ENCODE measurements around the gene G6PD. TPM values are rescaled to one million over a fixed set of nuclear protein-coding genes. Genes with fewer than 3 reads are reported as not detected.
A peak's percentile ranks its signal among the peaks of the same experiment; 100 is the strongest.
"Not testable (repeated sequence)": the region's sequence is repeated elsewhere in the genome, so short reads cannot be mapped to it uniquely, and the experiment has no call there.

The G6PD gene
- total RNA-seq, 1 donor from 2014 or later, result 57.9 TPM

DNA sequence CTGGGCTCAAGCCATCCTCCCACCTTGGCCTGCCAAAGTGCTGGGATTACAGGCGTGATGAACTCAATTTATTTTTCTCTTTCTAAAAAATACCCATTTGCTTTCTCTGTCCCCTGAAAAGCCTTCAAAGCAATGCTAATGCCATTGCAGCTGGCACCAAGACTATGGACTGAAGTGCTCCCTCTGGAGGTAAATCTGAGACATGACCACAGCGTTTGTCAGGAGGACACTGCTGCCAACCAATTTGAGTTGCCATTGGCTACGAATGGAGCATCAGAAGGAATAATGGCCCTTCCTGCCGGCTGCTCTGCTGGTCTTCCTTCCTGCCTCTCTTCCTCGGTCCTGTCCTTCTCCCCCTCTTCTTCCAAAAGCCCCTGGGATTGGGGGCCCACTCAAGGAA is 28.4 kb upstream of the G6PD start:
- H3K27me3 Mint-ChIP-seq; H3K36me3 Mint-ChIP-seq; H3K9me3 Mint-ChIP-seq; H3K4me3 Mint-ChIP-seq; DNase-seq (ENCODE audit: extremely low spot score, unreplicated experiment); H3K27ac Mint-ChIP-seq; H3K4me1 Mint-ChIP-seq (ENCODE audit: unreplicated experiment): not testable (repeated sequence)

DNA sequence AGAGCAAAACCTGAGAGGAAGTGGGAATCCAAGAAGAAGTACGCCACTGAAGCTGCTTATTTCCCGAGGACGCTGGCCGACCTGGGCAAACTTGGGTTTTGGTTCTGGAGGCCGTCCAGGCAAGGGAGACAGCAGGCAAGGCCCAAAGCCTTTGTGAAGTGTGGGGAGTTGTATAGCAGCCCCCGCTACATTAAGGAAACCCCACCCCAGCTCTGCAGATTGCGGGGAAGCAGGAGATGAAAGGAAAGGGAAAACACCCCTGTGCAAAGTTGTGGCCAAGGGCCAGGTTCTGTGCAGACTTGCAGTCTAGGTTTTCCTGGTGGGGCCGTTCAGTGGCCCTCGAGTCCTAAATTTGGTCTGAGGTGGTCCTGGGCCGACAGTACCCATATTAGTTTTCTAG is 26.4 kb upstream of the G6PD start:
- H3K36me3 Mint-ChIP-seq; H3K4me3 Mint-ChIP-seq; DNase-seq (ENCODE audit: extremely low spot score, unreplicated experiment); H3K9me3 Mint-ChIP-seq; H3K27ac Mint-ChIP-seq; H3K4me1 Mint-ChIP-seq (ENCODE audit: unreplicated experiment); H3K27me3 Mint-ChIP-seq: not testable (repeated sequence)

DNA sequence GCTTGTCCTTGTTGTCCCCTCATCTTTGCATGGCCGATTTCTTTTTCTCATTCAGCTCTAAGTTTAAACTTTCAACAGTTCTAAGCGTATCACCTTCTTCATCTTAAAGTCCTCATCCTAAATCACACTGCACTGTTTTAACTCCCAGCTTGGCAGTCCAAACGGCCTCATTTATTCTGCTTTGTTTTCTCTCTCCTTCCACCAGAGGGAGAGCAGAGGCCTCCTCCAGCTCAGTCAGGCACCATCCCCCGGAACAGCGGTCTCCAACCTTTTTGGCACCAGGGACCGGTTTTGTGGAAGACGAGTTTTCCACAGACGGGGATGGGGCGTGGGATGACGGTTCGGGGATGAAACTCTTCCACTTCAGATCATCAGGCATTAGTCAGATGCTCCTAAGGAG is 23.7 kb upstream of the G6PD start:
- not testable (repeated sequence) for H3K27me3 Mint-ChIP-seq; H3K36me3 Mint-ChIP-seq; H3K4me1 Mint-ChIP-seq (ENCODE audit: unreplicated experiment); H3K4me3 Mint-ChIP-seq; DNase-seq (ENCODE audit: extremely low spot score, unreplicated experiment); H3K27ac Mint-ChIP-seq; H3K9me3 Mint-ChIP-seq

DNA sequence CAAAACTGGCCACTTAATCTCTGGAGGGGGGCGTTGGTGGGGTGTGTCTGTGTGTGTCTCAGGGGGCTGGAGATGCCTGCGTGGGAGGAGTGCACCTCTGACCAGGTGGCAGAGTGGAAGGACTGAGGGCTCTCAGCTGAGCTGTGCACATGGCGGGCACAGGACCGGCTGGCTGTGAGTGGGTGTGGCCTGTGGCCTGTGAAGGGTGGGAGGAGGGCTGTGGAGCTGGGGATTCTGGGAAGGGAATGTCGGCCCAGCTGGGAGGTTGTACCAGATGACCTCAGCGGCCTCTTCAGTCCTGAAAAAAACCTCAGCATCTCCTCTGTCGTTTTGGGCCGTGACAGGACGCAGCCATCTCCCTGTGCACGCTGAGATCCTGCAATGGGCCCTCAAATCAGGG is 15.6 kb upstream of the G6PD start:
- not testable (repeated sequence) for DNase-seq (ENCODE audit: extremely low spot score, unreplicated experiment); H3K36me3 Mint-ChIP-seq; H3K27ac Mint-ChIP-seq; H3K9me3 Mint-ChIP-seq; H3K4me1 Mint-ChIP-seq (ENCODE audit: unreplicated experiment); H3K4me3 Mint-ChIP-seq; H3K27me3 Mint-ChIP-seq

DNA sequence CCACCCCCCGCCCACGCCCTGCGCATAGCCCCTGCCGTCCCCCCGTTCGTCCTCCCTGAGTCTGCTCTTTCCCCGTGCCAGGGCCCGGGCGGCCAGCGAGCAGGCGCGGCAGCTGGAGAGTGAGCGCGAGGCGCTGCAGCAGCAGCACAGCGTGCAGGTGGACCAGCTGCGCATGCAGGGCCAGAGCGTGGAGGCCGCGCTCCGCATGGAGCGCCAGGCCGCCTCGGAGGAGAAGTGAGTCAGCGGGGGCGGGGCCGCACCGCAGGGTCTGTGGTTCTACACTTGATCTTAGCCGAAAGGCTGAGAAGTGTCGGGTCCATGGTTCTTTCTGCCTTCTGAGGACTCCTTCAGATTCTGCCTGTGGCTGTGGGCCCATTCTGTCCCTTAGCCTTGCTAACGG is 13.7 kb upstream of the G6PD start:
- H3K9me3 Mint-ChIP-seq; H3K36me3 Mint-ChIP-seq; H3K4me1 Mint-ChIP-seq (ENCODE audit: unreplicated experiment); H3K27ac Mint-ChIP-seq; H3K4me3 Mint-ChIP-seq; H3K27me3 Mint-ChIP-seq; DNase-seq (ENCODE audit: extremely low spot score, unreplicated experiment): not testable (repeated sequence)

DNA sequence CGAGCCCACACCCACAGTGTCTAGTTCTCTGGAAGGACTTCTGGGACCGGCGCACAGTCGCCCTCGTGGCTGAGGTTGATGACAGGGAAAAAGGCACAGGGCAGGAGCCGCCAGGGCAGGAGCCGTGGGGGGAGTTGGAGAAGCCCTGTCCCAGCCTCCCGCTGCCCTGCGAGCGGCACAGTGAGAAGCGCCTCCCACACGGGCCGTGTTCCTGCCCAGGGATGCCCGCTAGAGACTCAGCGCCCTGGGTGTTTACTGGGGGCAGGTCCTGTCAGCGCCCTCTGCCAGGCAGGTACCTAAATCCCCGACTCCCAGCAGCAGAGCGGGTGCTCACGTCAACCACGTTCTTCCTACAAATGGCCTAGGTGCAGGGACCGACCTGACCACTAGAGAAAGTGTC is 12.2 kb upstream of the G6PD start:
- not testable (repeated sequence) for H3K4me1 Mint-ChIP-seq (ENCODE audit: unreplicated experiment); DNase-seq (ENCODE audit: extremely low spot score, unreplicated experiment); H3K27ac Mint-ChIP-seq; H3K36me3 Mint-ChIP-seq; H3K4me3 Mint-ChIP-seq; H3K9me3 Mint-ChIP-seq; H3K27me3 Mint-ChIP-seq

DNA sequence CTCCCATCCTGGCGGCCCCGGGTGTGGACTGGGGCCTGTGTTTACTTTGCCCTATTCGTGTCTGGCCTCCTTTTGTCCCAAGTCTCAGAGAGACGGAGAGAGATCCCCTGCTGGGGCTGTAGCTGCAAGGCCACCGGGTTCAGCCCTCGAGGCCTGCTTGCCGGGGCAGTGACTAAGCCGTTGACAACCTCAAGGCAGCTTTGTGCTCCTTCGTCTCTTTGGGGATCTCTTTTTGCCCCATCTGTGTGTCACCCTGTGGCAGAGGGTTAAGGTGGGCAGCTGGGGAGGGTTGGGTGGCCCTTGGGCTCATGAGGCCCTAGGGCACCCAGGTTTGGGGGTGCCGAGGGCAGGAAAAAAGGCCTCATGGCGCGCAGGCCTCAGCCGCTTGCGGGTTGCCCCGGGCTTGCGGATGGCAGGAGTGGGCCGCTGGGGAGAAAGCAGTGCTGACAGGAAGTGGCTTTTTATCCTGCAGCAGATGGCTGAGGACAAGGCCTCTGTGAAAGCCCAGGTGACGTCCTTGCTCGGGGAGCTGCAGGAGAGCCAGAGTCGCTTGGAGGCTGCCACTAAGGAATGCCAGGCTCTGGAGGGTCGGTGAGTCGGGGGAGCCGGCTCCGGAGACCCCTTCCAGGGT is 11.5 kb upstream of the G6PD start:
- H3K36me3 Mint-ChIP-seq, result not testable (repeated sequence)

DNA sequence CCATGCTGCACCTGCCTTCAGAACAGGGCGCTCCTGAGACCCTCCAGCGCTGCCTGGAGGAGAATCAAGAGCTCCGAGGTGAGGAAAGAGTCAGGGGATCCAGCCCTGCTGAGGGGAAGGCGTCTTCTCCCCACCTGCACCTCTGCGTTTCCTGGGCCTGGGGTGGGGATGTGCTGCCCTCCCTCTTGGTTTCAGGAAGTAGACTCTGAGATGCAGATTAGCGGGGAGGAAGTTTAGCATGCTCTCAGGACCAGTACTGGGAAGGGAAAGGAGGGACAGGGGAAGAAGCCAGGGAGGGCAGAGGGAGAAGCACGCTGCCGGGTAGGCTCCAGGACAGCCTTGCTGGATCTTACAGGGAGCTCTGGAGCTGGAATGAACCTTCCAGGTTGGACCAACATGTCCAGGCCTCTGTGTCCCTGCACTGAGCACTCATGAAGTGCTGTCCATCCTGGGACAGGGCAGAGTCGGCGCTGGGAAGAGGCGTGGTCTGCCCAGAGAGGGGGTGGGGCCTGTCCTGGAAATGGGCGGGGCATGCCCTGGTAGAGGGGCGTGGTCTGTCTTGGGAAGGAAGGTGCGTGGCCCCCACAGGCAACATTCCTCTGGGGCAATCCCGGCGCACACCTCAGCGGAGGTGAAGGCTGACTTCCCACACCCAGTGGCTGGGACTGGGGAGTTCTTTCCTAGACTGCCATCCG is 5.6 kb upstream of the G6PD start:
- H3K27ac Mint-ChIP-seq; H3K4me1 Mint-ChIP-seq (ENCODE audit: unreplicated experiment); H3K4me3 Mint-ChIP-seq; DNase-seq (ENCODE audit: extremely low spot score, unreplicated experiment); H3K27me3 Mint-ChIP-seq; H3K9me3 Mint-ChIP-seq: not testable (repeated sequence)
- peaks cover 15% of the 10 kb centered on the region for H3K36me3 Mint-ChIP-seq

More for the DNA sequence above, 11.5 kb upstream of the G6PD start:
- not testable (repeated sequence) for H3K4me1 Mint-ChIP-seq (ENCODE audit: unreplicated experiment); DNase-seq (ENCODE audit: extremely low spot score, unreplicated experiment); H3K9me3 Mint-ChIP-seq; H3K27me3 Mint-ChIP-seq; H3K4me3 Mint-ChIP-seq; H3K27ac Mint-ChIP-seq

DNA sequence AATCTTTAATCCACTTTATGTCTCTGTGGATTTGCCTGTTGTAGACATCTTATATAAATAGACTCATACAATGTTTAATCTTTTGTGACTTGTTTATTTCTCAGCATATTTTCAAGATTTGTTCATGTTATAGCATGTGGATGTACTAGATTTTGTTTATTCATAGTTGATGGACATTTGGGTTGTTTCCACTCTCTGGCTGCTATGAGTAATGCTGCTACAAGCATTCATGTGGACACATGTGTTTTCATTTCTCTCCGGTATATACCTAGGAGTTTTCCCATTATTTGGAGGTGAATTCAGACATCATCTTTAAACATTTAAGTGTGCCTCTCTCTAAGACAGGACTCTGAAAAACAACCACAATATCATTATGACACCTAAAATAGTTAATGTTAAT is 3.1 kb upstream of the G6PD start:
- DNase-seq (ENCODE audit: extremely low spot score, unreplicated experiment), result no peak
- peak overlapping the region; percentile 42 for H3K27ac Mint-ChIP-seq
- H3K27me3 Mint-ChIP-seq, result no peaks in the 10 kb centered on the region
- peaks cover 9% of the 10 kb centered on the region for H3K4me1 Mint-ChIP-seq (ENCODE audit: unreplicated experiment)
- H3K36me3 Mint-ChIP-seq, result peaks cover 15% of the 10 kb centered on the region
- TF ChIP-seq, protein P1, sequence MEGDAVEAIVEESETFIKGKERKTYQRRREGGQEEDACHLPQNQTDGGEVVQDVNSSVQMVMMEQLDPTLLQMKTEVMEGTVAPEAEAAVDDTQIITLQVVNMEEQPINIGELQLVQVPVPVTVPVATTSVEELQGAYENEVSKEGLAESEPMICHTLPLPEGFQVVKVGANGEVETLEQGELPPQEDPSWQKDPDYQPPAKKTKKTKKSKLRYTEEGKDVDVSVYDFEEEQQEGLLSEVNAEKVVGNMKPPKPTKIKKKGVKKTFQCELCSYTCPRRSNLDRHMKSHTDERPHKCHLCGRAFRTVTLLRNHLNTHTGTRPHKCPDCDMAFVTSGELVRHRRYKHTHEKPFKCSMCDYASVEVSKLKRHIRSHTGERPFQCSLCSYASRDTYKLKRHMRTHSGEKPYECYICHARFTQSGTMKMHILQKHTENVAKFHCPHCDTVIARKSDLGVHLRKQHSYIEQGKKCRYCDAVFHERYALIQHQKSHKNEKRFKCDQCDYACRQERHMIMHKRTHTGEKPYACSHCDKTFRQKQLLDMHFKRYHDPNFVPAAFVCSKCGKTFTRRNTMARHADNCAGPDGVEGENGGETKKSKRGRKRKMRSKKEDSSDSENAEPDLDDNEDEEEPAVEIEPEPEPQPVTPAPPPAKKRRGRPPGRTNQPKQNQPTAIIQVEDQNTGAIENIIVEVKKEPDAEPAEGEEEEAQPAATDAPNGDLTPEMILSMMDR (conservative IDR thresholded peaks at IDR 0.05), result no peak
- H3K9me3 Mint-ChIP-seq, result no peaks in the 10 kb centered on the region
- peak overlapping the region; percentile 52 for H3K4me3 Mint-ChIP-seq

DNA sequence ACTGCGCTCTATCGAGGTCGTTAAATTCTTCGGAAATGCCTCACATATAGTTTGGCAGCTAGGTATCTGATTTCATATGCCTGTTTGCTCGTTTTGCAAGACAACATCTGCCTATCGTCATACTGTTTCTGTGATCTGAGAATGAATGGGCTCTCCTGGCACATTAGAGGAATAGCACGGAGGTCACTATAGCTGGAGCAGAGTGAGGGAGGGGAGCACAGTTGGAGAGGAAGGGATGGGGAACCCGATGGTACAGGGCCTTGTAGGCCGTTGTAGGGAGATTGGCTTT is 1.3 kb upstream of the G6PD start:
- no peaks in the 10 kb centered on the region for H3K9me3 Mint-ChIP-seq
- DNase-seq (ENCODE audit: extremely low spot score, unreplicated experiment), result no peak
- H3K36me3 Mint-ChIP-seq, result peaks cover 15% of the 10 kb centered on the region
- H3K27ac Mint-ChIP-seq, result peak overlapping the region; percentile 94
- TF ChIP-seq, protein P1 (conservative IDR thresholded peaks at IDR 0.05), result no peak
- H3K4me3 Mint-ChIP-seq, result peak overlapping the region; percentile 94
- H3K27me3 Mint-ChIP-seq, result no peaks in the 10 kb centered on the region
- peaks cover 9% of the 10 kb centered on the region for H3K4me1 Mint-ChIP-seq (ENCODE audit: unreplicated experiment)
